Panc1 (cell line): ENCODE data around the gene MRPS18A. TPM values are rescaled to one million over a fixed set of nuclear protein-coding genes. Genes with fewer than 3 reads are reported as not detected.

Experiments
- ATAC-seq: fragments of 200-7000 bp; cut with Tn5 transposase; 2 replicates; pipeline ENCODE4 v1.9.1; 2020; ENCODE audit warnings: mild to moderate bottlenecking, moderate library complexity
- BruUV-seq: library from RNA; stranded (reverse); fragments of 400-500 nt; replicated peaks from 2 replicates; lab custom pipeline; 2021; lab: Mats Ljungman, UMichigan
- CTCF ChIA-PET: fragments of 300-600 bp; sonication (Branson Sonifier 250); formaldehyde crosslinking; loops from one replicate; lab custom pipeline; 2022; ENCODE audit warnings: antibody characterized with exemption; lab: Charles Lee
- POLR2A ChIA-PET: fragments of 300-600 bp; sonication (Branson Sonifier 250); formaldehyde crosslinking; loops from one replicate; lab custom pipeline; 2022; ENCODE audit warnings: antibody characterized with exemption; lab: Charles Lee
- DNase-seq: peaks from one replicate; pipeline ENCODE4 v3.0.0-alpha.2; 2010; ENCODE audit warnings: low read depth, low spot score
- H3K27ac ChIP-seq: 2 replicates; pipeline ENCODE4 v1.5.1; 2011; ENCODE audit warnings: mild to moderate bottlenecking, low read length, inconsistent platforms
- H3K27me3 ChIP-seq: fragments of 200-500 bp; sonication (Bioruptor generic); 2 replicates; pipeline ENCODE4 v1.6.0; 2014; ENCODE audit warnings: low read length, inconsistent platforms; ENCODE audit not compliant: control insufficient read depth, insufficient read depth
- H3K36me3 ChIP-seq: fragments of 200-500 bp; sonication (Bioruptor generic); 2 replicates; pipeline ENCODE4 v1.5.1; 2014; ENCODE audit warnings: inconsistent platforms, mild to moderate bottlenecking, low read length, moderate library complexity; ENCODE audit not compliant: control insufficient read depth, insufficient read depth
- H3K4me1 ChIP-seq: 2 replicates; pipeline ENCODE4 v1.5.1; 2011; ENCODE audit warnings: inconsistent platforms, mild to moderate bottlenecking, low read length, moderate library complexity; ENCODE audit not compliant: control insufficient read depth, insufficient read depth
- H3K4me3 ChIP-seq, 2 experiments: 2 replicates each; pipeline ENCODE4 v1.5.1; 2011 to 2012; ENCODE audit warnings: low read depth in 2 of 2, low read length in 2 of 2, mild to moderate bottlenecking in 2 of 2, inconsistent platforms in 1 of 2, moderate library complexity in 1 of 2
- H3K9me3 ChIP-seq: fragments of 200-500 bp; sonication (Bioruptor generic); 2 replicates; pipeline ENCODE4 v1.5.1; 2014; ENCODE audit warnings: low read depth, mild to moderate bottlenecking, inconsistent platforms, low read length, moderate library complexity; ENCODE audit not compliant: control insufficient read depth, insufficient read depth
- CTCF ChIP-seq: fragments of 450-650 bp; IDR thresholded peaks from 2 replicates; pipeline ENCODE4 v1.5.1; 2017; ENCODE audit warnings: mild to moderate bottlenecking
- POLR2AphosphoS5 ChIP-seq: IDR thresholded peaks from 2 replicates; pipeline ENCODE4 v1.6.1; 2012; ENCODE audit warnings: mild to moderate bottlenecking, low read depth, low read length, moderate library complexity
- REST ChIP-seq, 2 experiments: IDR thresholded peaks; 2 replicates each; pipeline ENCODE4 v1.6.1; 2011 to 2012; ENCODE audit warnings: low read depth in 2 of 2, control low read depth in 1 of 2, low read length in 1 of 2, mild to moderate bottlenecking in 1 of 2, moderate library complexity in 1 of 2; ENCODE audit not compliant: insufficient read depth in 1 of 2
- SIN3A ChIP-seq: IDR thresholded peaks from 2 replicates; pipeline ENCODE4 v1.6.1; 2012; ENCODE audit warnings: low read depth, mild to moderate bottlenecking, low read length, moderate library complexity, borderline replicate concordance; ENCODE audit not compliant: insufficient read depth
- TCF7L2 ChIP-seq: IDR thresholded peaks from 2 replicates; pipeline ENCODE4 v1.6.1; 2011; ENCODE audit warnings: mild to moderate bottlenecking, low read depth, low read length, inconsistent platforms
- in situ Hi-C: cut with HindIII; loops from 2 replicates; pipeline ENCODE4 v1.10.0; 2016; ENCODE audit warnings: low sequenced_read_pairs, low pct_unique_long_range_greater_than_20kb
- intact Hi-C: fragments of 100-400 bp; cut with micrococcal nuclease; formaldehyde crosslinking; loops from one replicate; pipeline ENCODE4 v1.10.0; 2022; ENCODE audit not compliant: unreplicated experiment
- total RNA-seq: library from RNA; stranded (reverse); gene quantifications from one replicate; pipeline ENCODE4 v1.2.1, GENCODE V29; 2021; ENCODE audit not compliant: unreplicated experiment

The MRPS18A gene
- total RNA-seq, 1 experiment from 2014 or later = 45.8 TPM

- Histone ChIP-seq H3K9me3 (no peaks in the 10 kb centered on the region), H3K27ac (peak within 1 kb of the TSS; percentile 92), H3K4me3 (peak within 1 kb of the TSS; percentile 92 to 93), H3K36me3 (no peaks in the 10 kb centered on the region; the same call in 1 of the 2 replicates), H3K4me1 (peaks cover 21% of the 10 kb centered on the region), H3K27me3 (no peaks in the 10 kb centered on the region)
- no TSS peak for BruUV-seq
- CTCF ChIA-PET = interaction anchor here (0.7 to 1.1 kb wide), 2 partner anchors 23 to 451 kb away, joined by 3 to 8 read pairs; no protein-coding TSS in a partner anchor
- TF ChIP-seq SIN3A = no peak
- TF ChIP-seq REST (IDR thresholded peaks at IDR 0.05; ENCODE audit: insufficient read depth in 1 of 2, low read depth in 2 of 2, low read length in 1 of 2) = no peak
- no peak for TF ChIP-seq CTCF
- TF ChIP-seq POLR2AphosphoS5 = no peak; the same call in 1 of the 2 replicates
- no peak for TF ChIP-seq TCF7L2
- intact Hi-C loops (no loop called here), in situ Hi-C loops (no loop called here)
- DNase-seq = peak; percentile 95
- POLR2A ChIA-PET = interaction anchor here (0.6 to 0.9 kb wide), 2 partner anchors 25 to 276 kb away, joined by 4 to 10 read pairs; no protein-coding TSS in a partner anchor
- ATAC-seq = peak; percentile 94
These were observed 58.5 kb downstream of the MRPS18A start, which contains the start of gene GTPBP2 for GRCh38 chr6:43629104-43629504. Gene GTPBP2, minus strand, starts transcription at chr6:43629264. Its CDS starts 102 bp downstream, at chr6:43629162.

GRCh38 chr6:43628393-43629103 lies 59.0 kb downstream of the MRPS18A start:
- POLR2A ChIA-PET = interaction anchor here (0.6 to 0.9 kb wide), 2 partner anchors 25 to 277 kb away, joined by 4 to 10 read pairs; no protein-coding TSS in a partner anchor
- Histone ChIP-seq H3K27ac (peak overlapping the region; percentile 91), H3K4me1 (peaks cover 21% of the 10 kb centered on the region), H3K9me3 (no peaks in the 10 kb centered on the region), H3K4me3 (peak overlapping the region; percentile 92 to 93), H3K27me3 (no peaks in the 10 kb centered on the region), H3K36me3 (no peaks in the 10 kb centered on the region; the same call in 1 of the 2 replicates)
- no peak for TF ChIP-seq REST (IDR thresholded peaks at IDR 0.05; ENCODE audit: insufficient read depth in 1 of 2, low read depth in 2 of 2, low read length in 1 of 2)
- no peak for TF ChIP-seq TCF7L2
- no peak for TF ChIP-seq SIN3A
- TF ChIP-seq CTCF = no peak
- no peak for TF ChIP-seq POLR2AphosphoS5
- CTCF ChIA-PET = interaction anchor here (0.7 to 1.1 kb wide), 2 partner anchors 22 to 452 kb away, joined by 3 to 8 read pairs; no protein-coding TSS in a partner anchor
- DNase-seq = no peak
- ATAC-seq = peak; percentile 47
- in situ Hi-C loops = no loop called here
- intact Hi-C loops = no loop called here
- BruUV-seq = TSS peak; percentile 83
